Endothelial cell of umbilical vein (primary cell): ENCODE results near the gene RTN4IP1. TPM values are rescaled to one million over a fixed set of nuclear protein-coding genes. Genes with fewer than 3 reads are reported as not detected.

Source experiments
- BruUV-seq: library from RNA; stranded (reverse); fragments of 400-500 nt; replicated peaks from 2 replicates; lab custom pipeline; 2021; lab: Mats Ljungman, UMichigan
- CTCF ChIA-PET: fragments of 300-600, 350-600 bp; sonication (Branson Sonifier 250); formaldehyde crosslinking; loops from one replicate; lab custom pipeline; 2021; ENCODE audit warnings: antibody characterized with exemption, inconsistent platforms; lab: Charles Lee
- POLR2A ChIA-PET: fragments of 300-600, 350-600 bp; sonication (Branson Sonifier 250); formaldehyde crosslinking; loops from one replicate; lab custom pipeline; 2021; ENCODE audit warnings: antibody characterized with exemption, inconsistent platforms; lab: Charles Lee
- DNase-seq: peaks from one replicate; pipeline ENCODE4 v3.0.0-alpha.2; 2011; ENCODE audit warnings: low read depth, low spot score
- FAIRE-seq: peaks from 2 replicates; lab custom pipeline; 2011; peaks lifted over from hg19 to GRCh38; lab: Jason Lieb, UNC
- H2AFZ ChIP-seq: 2 replicates; pipeline ENCODE4 v1.6.0; 2012; ENCODE audit warnings: low read depth, low read length, control low read depth, inconsistent platforms
- H3K27ac ChIP-seq: 2 replicates; pipeline ENCODE4 v1.5.1; 2011; ENCODE audit warnings: low read depth, mild to moderate bottlenecking, control low read depth, low read length, moderate library complexity; ENCODE audit not compliant: insufficient read depth
- H3K27me3 ChIP-seq, 2 experiments: 2 replicates each; pipeline versions ENCODE4 v1.6.0 to v1.6.1; 2011; ENCODE audit warnings: low read length in 2 of 2, mixed read lengths in 1 of 2; ENCODE audit not compliant: control insufficient read depth in 2 of 2, insufficient read depth in 2 of 2
- H3K36me3 ChIP-seq, 2 experiments: 2 replicates in 1 of 2; 3 replicates in 1 of 2; pipeline ENCODE4 v1.5.1; 2011; ENCODE audit warnings: low read length in 2 of 2, mild to moderate bottlenecking in 1 of 2, moderate library complexity in 1 of 2; ENCODE audit not compliant: control insufficient read depth in 2 of 2, insufficient read depth in 2 of 2; ENCODE audit errors: extremely low read depth in 1 of 2
- H3K4me1 ChIP-seq: 3 replicates; pipeline ENCODE4 v1.5.1; 2011; ENCODE audit warnings: mild to moderate bottlenecking, low read length; ENCODE audit not compliant: control insufficient read depth, insufficient read depth; ENCODE audit errors: extremely low read depth
- H3K4me2 ChIP-seq: 2 replicates; pipeline ENCODE4 v1.6.1; 2011; ENCODE audit warnings: low read length, control low read depth, mixed read lengths; ENCODE audit not compliant: insufficient read depth
- H3K4me3 ChIP-seq, 3 experiments: fragments of 200-600 bp in 1 of 3; sonication (generic), shearing (Covaris generic) in 1 of 3; replicated peaks in 1 of 3; 2 replicates each; pipeline ENCODE4 v1.5.1; 2011 to 2016; ENCODE audit warnings: control low read depth in 3 of 3, low read length in 3 of 3, mild to moderate bottlenecking in 2 of 3, inconsistent platforms in 1 of 3, low read depth in 1 of 3, moderate library complexity in 1 of 3; ENCODE audit not compliant: insufficient read depth in 1 of 3
- H3K79me2 ChIP-seq: 2 replicates; pipeline ENCODE4 v1.6.0; 2012; ENCODE audit warnings: low read length, inconsistent platforms; ENCODE audit not compliant: control insufficient read depth, insufficient read depth
- H3K9ac ChIP-seq: replicated peaks from 2 replicates; pipeline ENCODE3; 2011; ENCODE audit warnings: low read length, control low read depth; ENCODE audit not compliant: insufficient read depth; ENCODE audit errors: extremely low read depth
- H3K9me1 ChIP-seq: replicated peaks from 3 replicates; pipeline ENCODE4 v1.6.0; 2011; ENCODE audit warnings: mild to moderate bottlenecking, low read length; ENCODE audit not compliant: control insufficient read depth, insufficient read depth; ENCODE audit errors: extremely low read depth
- H3K9me3 ChIP-seq: replicated peaks from 2 replicates; pipeline ENCODE4 v1.5.1; 2012; ENCODE audit warnings: low read length, inconsistent platforms; ENCODE audit not compliant: control insufficient read depth, insufficient read depth
- H4K20me1 ChIP-seq: replicated peaks from 2 replicates; pipeline ENCODE3; 2011; ENCODE audit warnings: mild to moderate bottlenecking, low read length; ENCODE audit not compliant: control insufficient read depth, insufficient read depth; ENCODE audit errors: extremely low read depth
- EZH2 ChIP-seq: IDR thresholded peaks from 2 replicates; pipeline ENCODE4 v1.6.1; 2012; ENCODE audit warnings: borderline replicate concordance, low read depth, mild to moderate bottlenecking, moderate library complexity, low read length, inconsistent platforms; ENCODE audit not compliant: severe bottlenecking
- FOS ChIP-seq: IDR thresholded peaks from 2 replicates; pipeline ENCODE4 v1.6.1; 2011; ENCODE audit warnings: mild to moderate bottlenecking, low read length, moderate library complexity, borderline replicate concordance; ENCODE audit not compliant: insufficient read depth
- GATA2 ChIP-seq: IDR thresholded peaks from 2 replicates; pipeline ENCODE4 v1.7.0; 2011; ENCODE audit warnings: low read depth, mild to moderate bottlenecking, moderate library complexity, mixed read lengths, low read length; ENCODE audit not compliant: insufficient read length, insufficient read depth
- JUN ChIP-seq: IDR thresholded peaks from 2 replicates; pipeline ENCODE4 v1.6.1; 2011; ENCODE audit warnings: borderline replicate concordance, low read depth; ENCODE audit not compliant: insufficient read length, insufficient read depth
- MYC ChIP-seq: IDR thresholded peaks from one replicate; pipeline ENCODE4 v1.6.1; 2011; ENCODE audit warnings: mild to moderate bottlenecking, low read depth, low read length
- POLR2A ChIP-seq: IDR thresholded peaks from 2 replicates; pipeline ENCODE4 v1.6.1; 2012; ENCODE audit warnings: low read depth, mild to moderate bottlenecking, control low read depth, low read length
- POLR2AphosphoS5 ChIP-seq: IDR thresholded peaks from 2 replicates; pipeline ENCODE4 v1.6.1; 2012; ENCODE audit warnings: low read depth, mild to moderate bottlenecking, control low read depth, low read length, moderate library complexity; ENCODE audit not compliant: insufficient read depth
- dilution Hi-C: fragments of 300-500 bp; cut with MboI; formaldehyde crosslinking; loops from one replicate; pipeline ENCODE4 v1.15.0; 2019; ENCODE audit warnings: low sequenced_read_pairs; ENCODE audit not compliant: extremely low pct_ligation_motif_present
- intact Hi-C: fragments of 100-400 bp; cut with micrococcal nuclease; formaldehyde crosslinking; loops from one replicate; pipeline ENCODE4 v1.10.0; 2022
- polyA plus RNA-seq, 4 experiments: library from polyadenylated mRNA; depleted of rRNA in 3 of 4; stranded (reverse) in 3 of 4; unstranded in 1 of 4; fragments of >200 nt; gene quantifications; 2 replicates each; pipeline versions ENCODE4 v1.2.1 to v1.2.3, GENCODE V29; 2011 to 2012; ENCODE audit warnings: missing spikeins in 1 of 4
- total RNA-seq: library from RNA; stranded (reverse); gene quantifications from 2 replicates; pipeline ENCODE4 v1.2.3, GENCODE V29; 2021
- TF ChIP-seq, protein P1 (sequence below), 2 donors: IDR thresholded peaks; 1 replicate in 1 of 2; 2 replicates in 1 of 2; pipeline ENCODE4 v1.5.1; 2011; ENCODE audit warnings: low read length in 2 of 2, mild to moderate bottlenecking in 2 of 2, moderate library complexity in 2 of 2, control low read depth in 1 of 2, inconsistent platforms in 1 of 2, low read depth in 1 of 2; ENCODE audit not compliant: insufficient read depth in 1 of 2; ENCODE audit errors: extremely low read depth in 1 of 2
- TF ChIP-seq, protein P2 (sequence below): IDR thresholded peaks from 2 replicates; pipeline ENCODE4 v1.6.1; 2011; ENCODE audit not compliant: insufficient read depth, insufficient read length

RTN4IP1 gene
- total and polyA plus RNA-seq, 2 donors (not counting 3 experiments of a cell fraction or from before 2014, with no cell fraction given): 3.9 to 5.4 TPM

DNA sequence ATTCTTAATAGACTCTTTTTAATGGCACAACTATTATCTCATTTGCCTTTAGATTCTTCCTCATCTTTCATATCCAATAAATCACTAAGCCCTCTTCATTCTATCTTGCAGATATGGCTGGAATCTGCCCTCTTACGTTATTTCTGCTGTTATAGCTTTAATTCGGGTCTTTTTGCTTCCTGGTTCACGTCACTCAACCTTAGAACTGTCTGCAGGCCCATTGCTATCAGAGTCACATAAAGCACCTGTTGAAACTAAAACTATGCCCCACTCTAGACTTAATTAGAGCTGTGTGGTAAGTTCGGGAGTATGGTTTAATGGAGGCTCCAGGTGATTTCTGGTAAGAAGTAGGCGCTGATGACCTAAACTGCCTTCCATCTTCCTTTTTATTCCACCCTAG lies 1.1 kb upstream of the RTN4IP1 start:
- CTCF ChIA-PET: no interaction called here
- Histone ChIP-seq H4K20me1 (no peaks in the 10 kb centered on the region), H3K4me2 (peak overlapping the region; percentile 86), H3K9me1 (no peaks in the 10 kb centered on the region), H3K4me1 (peaks cover 6% of the 10 kb centered on the region), H3K27me3 (no peaks in the 10 kb centered on the region), H3K4me3 (peak overlapping the region in 2 of 3 experiments; percentile 80 to 84), H3K79me2 (peaks cover 36% of the 10 kb centered on the region), H3K27ac (no peak overlapping the region), H3K9me3 (no peaks in the 10 kb centered on the region), H2AFZ (no peak overlapping the region), H3K9ac (peak overlapping the region; percentile 91), H3K36me3 (no peaks in the 10 kb centered on the region)
- no TSS peak for BruUV-seq
- DNase-seq (no peak), FAIRE-seq (no peak)
- dilution Hi-C loops (no loop called here), intact Hi-C loops (no loop called here)
- no peak for TF ChIP-seq GATA2
- TF ChIP-seq, protein P1, sequence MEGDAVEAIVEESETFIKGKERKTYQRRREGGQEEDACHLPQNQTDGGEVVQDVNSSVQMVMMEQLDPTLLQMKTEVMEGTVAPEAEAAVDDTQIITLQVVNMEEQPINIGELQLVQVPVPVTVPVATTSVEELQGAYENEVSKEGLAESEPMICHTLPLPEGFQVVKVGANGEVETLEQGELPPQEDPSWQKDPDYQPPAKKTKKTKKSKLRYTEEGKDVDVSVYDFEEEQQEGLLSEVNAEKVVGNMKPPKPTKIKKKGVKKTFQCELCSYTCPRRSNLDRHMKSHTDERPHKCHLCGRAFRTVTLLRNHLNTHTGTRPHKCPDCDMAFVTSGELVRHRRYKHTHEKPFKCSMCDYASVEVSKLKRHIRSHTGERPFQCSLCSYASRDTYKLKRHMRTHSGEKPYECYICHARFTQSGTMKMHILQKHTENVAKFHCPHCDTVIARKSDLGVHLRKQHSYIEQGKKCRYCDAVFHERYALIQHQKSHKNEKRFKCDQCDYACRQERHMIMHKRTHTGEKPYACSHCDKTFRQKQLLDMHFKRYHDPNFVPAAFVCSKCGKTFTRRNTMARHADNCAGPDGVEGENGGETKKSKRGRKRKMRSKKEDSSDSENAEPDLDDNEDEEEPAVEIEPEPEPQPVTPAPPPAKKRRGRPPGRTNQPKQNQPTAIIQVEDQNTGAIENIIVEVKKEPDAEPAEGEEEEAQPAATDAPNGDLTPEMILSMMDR (IDR thresholded peaks at IDR 0.05; ENCODE audit: extremely low read depth in 1 of 2, insufficient read depth in 1 of 2, low read depth in 1 of 2, low read length in 2 of 2): no peak
- no peak for TF ChIP-seq JUN
- no peak for TF ChIP-seq EZH2
- TF ChIP-seq MYC: no peak
- TF ChIP-seq, protein P2, sequence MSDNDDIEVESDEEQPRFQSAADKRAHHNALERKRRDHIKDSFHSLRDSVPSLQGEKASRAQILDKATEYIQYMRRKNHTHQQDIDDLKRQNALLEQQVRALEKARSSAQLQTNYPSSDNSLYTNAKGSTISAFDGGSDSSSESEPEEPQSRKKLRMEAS: no peak
- no peak for TF ChIP-seq FOS
- no peak for TF ChIP-seq POLR2A
- no peak for TF ChIP-seq POLR2AphosphoS5
- POLR2A ChIA-PET: no interaction called here
